Eye (tissue), 1 donor: ENCODE measurements around the gene STK32A.
"Not testable (repeated sequence)": the region's sequence is repeated elsewhere in the genome, so short reads cannot be mapped to it uniquely, and the experiment has no call there.

Experiments
- DNase-seq: peaks from one replicate; pipeline ENCODE4 v3.0.0-alpha.2; 2015

The STK32A gene

DNA sequence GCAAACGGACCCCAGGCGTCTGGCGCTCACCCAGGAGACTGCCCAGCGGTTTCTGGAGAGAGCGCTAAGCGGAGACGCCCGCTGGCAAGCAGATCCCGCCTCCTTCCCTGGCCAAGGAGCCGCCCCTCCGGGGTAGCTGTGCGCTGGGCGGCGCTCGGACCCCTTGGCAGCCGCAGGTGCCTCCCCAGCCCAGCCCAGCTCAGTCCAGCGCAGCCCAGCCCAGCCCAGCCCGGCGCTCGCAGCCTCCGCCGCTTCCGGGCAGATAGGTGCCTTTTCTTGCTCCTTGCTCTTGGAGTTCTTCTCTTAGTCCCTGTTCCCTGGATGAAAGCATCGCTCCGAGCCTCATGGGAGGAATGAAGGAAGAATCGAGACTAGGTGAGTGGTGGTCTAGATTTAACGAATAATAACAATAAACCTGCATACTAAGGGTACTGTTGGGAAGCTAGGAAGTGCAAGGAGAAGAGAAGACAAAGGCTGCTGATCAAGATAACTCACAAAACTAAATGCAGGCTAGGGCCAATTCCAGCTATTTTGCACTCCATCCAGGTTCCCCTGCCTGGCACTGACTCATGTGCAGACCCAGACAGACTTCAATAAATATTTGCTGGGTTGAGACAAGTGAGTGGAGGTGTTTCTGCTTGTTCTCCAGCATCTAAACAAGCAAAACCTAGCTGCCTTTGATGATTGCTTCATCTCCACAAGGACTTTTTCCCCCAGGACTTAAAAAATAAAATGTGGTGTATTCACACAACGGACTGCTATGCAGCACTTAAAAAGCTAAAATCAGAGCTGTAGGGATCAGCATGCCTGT is at the start of gene STK32A:
STK32A (plus strand) TSS at position 202 of the 811 bp plus-strand sequence. CDS start 4,609 bp downstream, outside the sequence.
- peak; percentile 69 for DNase-seq

DNA sequence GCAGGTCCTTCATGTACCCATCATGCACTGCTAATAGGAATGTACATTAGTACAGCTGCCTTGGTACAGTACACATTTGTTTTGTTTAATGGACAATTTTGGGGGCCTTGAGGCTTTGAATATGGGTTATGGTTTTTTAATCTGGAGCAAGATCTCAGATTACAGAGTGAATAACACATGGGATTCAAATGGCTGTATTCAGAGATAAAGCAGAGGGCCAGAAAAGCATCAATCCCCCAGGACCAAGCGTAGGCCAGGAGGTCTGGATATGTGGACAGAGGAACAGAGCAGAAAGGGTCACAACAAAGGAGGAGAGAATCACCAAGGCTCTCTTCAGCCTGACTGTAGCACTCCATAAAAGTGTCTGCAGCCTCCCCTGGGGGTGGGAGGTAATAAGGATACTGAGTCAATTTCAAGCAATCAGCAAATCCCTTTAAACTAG is 47.7 kb upstream of the STK32A start:
- no peak for DNase-seq

- DNase-seq, result peak; percentile 95
Measured at GRCh38 chr5:147188200-147189108, 46.4 kb upstream of the STK32A start.

DNA sequence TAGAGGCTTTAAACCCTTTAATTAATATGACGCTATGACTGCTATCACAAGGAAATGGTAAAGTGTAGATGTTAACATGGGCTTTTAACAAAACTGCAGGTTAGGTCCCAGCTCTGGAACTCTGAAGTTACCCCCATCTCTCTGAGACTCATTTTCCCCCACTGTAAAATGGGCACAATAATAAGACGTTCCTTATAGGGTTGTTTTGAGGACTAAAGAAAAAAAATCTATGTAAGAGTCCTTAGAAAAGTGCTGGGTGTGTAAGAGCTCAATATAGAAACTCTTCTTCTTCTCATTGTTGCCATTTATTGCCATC is 45.8 kb upstream of the STK32A start:
- no peak for DNase-seq

DNA sequence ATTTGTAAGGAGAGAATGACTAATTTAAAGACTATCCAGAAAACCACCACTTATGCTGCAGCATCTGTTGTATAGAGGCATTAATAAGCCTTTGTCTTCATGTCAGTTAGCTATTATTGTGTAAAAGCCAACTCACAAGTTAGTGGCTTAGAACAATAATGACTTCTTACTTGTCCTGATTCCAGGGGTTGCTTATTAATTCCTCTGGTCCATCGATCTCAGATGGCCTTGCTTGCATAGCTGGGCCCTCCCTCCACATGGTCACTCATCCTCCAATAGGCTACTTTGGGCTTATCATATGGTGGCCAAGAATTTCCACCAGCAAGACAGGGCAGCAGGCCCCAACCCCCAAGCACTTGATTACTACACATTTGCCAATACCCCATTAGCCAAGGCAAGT is 44.5 kb upstream of the STK32A start:
- no peak for DNase-seq

DNA sequence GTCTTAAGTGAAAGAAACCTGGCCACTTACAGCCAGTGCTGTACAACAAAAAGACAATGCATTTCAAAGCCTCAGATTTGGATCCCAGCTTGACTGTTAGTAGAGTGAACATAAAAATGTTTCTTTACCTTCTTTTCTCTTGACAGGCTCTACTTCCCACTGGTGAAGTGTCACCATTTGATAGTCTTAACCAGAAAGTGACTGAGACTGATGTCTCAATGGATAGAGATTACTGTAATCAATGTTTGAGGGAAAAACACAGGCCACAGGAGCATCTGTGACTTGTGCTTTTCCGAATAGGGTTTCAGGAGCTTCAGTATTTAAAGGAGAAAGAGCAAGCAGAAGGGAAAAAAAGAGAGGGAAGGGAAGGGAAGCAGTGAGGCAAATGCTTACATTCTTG is 41.7 kb upstream of the STK32A start:
- no peak for DNase-seq

DNA sequence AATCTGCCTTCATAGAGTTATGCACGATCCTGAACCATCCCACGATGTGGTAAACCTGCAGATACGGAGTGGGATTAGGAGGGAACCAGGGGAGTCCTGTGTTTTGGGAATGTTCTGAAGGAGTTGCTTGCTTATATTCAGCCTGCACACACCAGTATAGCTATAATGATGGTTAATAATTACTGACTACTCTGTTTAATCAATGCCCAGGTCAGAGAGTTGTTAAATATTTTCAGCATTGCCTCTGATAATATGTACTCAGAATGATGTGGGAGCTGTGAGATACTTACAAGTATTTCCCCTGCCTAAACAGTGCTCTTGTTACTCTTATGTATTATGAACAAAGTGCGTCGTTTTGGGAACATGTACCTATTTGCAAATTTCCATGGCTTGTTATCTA is 34.8 kb upstream of the STK32A start:
- no peak for DNase-seq

- DNase-seq, result no peak
Measured at GRCh38 chr5:147203213-147203612, 31.6 kb upstream of the STK32A start.

- no peak for DNase-seq
Measured at GRCh38 chr5:147204576-147204975, 30.2 kb upstream of the STK32A start.

GRCh38 chr5:147208134-147208533 is 26.7 kb upstream of the STK32A start:
- no peak for DNase-seq

DNA sequence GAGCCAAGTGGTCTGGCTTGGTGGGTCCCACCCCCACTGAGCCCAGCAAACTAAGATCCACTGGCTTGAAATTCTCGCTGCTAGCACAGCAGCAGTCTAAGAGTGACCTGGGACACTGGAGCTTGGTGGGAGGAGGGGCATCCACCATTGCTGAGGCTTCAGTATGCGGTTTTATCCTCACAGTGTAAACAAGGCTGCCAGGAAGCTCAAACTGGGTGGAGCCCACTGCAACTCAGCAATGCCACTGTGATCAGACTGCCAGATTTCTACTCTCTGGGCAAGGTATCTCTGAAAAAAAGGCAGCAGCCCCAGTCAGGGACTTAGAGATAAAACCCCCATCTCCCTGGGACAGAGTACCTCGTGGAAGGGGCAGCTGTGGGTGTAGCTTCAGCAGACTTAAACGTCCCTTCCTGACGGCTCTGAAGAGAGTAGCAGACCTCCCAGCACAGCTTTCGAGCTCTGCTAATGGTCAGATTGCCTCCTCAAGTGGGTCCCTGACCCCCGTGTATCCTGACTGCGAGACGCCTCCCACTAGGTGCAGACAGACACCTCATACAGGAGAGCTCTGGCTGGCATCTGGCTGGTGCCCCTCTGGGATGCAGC is 18.2 kb upstream of the STK32A start:
- DNase-seq, result no peak

DNA sequence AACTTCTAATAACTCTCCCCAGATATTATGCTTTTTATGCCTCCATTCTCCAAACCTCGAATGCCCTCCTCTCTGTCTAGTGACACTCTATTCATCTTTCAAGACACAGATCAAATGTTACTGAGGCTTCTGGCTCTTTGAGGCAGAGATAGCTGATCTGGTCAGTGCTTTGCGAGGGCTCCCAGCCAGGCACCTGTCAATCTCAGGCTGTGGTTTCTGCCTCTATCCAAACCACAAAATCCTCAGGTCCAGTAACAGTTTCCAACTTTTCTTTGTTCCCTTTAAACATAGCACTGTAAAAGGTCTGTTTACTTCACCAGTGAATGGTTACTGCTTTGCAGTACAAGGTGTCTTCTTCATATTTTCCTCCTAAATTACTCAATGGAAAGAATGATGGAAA is 11.5 kb upstream of the STK32A start:
- no peak for DNase-seq

GRCh38 chr5:147223948-147224791 is 10.7 kb upstream of the STK32A start:
- peak; percentile 62 for DNase-seq

GRCh38 chr5:147225938-147226337 is 8.9 kb upstream of the STK32A start:
- DNase-seq, result no peak

DNA sequence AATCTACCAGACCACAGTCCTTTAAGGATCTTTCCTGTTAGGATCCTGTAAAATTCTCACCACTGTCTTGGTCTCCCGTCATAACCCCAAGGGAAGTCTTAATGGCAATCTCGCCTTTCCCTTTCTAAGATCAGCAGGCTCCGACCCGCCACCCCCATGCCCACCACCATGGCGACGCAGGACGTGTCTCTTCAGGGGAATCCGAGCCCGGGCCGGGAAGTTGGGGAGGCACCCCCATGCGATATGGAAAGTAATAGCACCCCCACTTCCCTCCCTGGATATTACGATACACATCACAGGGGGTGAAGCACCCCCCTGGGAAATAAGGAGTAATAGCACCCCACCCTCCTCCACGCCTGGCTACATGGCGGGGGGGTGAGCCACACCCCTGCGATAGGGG is 8.3 kb upstream of the STK32A start:
- DNase-seq, result no peak

DNA sequence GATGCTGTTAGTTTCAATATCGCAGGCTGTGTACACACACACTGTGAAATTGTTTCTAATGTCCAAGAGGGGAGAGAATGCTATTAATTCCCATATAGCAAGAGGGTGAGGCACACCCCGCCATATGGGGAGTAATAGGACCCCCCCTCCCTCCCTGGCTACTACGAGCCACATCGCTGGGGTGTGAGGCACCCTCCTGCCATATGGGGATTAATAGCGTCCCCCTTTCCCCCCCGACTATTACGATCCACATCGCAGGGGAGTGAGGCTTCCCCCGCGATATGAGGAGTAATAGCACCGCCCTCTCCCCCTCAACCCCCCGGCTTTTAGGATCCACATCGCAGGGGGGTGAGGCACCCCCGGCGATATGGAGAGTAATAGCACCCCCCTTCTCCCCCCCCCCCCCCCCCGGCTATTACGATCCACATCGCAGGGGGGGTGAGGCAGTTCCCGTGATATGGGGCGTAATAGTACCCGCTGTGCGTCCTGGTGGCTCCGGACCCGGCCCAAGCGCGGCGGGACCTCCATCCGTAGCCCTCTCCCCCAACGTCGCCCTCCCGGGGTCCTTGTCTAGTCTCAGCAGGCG is 494 bp upstream of the STK32A start:
- DNase-seq, result peak; percentile 29

DNA sequence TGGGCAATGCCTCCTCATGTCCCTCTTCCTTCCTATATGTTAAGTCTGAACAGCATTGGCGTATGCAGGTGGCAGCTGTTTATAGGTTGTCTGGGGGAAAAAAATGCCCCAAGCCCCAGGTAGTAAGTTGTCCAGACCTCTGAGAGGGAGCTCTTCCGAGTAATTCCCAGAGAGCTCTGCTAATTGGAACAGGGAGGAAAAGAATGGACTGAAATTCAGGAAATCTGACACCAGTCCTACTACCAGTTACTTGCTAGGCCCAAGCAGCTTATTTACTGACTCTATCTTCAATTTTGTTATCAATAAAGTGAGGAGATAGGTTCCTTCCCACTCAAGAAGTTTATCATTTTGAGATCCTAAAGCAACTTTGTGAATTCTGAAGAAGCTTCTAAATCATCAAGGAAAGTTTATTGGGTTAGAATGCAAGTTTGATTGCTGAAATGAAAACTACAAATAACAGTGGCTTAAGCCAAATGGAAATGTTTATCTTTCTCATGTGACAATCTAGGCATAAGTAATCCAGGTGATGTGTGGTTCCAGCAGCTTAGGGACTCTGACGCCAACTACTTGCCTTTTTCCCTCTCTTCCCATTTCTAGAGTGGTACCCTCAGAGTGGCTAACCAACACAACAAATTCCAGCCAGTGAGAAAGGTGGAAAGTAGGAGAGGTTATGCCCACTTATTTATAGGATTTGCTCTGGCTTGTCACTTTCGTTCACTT is 5.6 kb downstream of the STK32A start:
- no peak for DNase-seq

GRCh38 chr5:147243238-147243637 is 8.4 kb downstream of the STK32A start:
- DNase-seq, result not testable (repeated sequence)

GRCh38 chr5:147245381-147246165 is 10.7 kb downstream of the STK32A start:
- DNase-seq, result peak; percentile 19

DNA sequence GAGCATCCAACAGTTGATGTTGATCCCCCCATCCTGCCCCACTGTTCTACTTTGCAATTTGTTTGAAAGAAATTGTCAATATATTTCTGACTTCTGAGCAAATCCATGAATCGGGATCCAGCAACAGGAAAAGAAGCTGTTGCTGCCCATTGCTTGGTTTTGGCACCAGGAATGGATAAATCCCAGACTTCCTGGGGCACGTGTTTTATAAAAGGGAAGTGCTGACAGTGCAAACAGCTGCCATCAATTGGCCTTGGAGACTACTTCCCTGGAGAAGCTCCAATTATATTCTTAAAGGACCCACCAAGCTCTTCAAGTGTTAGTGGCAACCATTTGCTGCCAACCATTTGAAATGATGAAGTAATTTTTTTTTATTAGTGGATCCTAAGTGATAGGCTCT is 13.7 kb downstream of the STK32A start:
- DNase-seq, result no peak

GRCh38 chr5:147259837-147260236 is 25.0 kb downstream of the STK32A start:
- DNase-seq, result no peak
